Measurements from ENCODE around the gene HOXD9.

The HOXD9 gene

DNA sequence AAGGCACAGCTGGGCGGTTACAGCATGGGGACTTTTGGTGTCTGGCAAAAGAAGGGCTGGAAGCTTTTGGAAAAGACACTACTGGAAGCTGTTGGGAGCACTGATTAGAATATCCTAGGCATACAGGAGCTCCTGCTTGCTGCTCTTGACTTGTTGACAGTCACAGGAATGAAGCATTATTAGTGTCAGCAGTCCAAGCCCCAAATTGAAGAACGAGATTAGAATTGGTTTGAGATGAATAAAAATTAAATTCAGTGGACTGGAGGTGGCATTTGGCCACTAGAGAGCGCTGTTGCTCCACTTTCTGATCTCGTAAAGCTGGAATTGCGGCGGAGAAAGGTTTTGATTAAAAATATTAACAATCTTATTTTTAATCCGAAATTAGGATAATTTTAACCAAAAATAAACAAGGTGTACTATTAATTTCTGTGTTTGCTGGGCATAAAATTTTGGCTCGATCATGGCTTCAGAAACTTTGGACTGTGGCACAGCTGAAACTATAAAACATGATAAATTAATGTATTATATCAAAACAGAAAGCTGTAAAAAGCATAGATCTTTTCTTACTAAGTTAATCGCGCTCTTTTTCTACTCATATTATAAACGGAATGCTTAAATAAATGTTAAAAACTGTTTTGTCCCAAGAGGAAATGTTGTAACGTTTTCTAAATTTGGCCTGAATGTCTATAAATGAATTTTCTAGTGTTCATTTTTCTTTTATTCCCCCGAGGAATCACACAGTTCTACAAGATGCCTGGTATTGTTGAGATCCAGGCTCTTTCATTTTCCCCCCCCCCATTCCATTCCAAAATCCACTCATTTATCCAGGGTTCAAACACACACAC lies 4.6 kb downstream of the HOXD9 start:
- DNase-seq = peak; percentile 58

DNA sequence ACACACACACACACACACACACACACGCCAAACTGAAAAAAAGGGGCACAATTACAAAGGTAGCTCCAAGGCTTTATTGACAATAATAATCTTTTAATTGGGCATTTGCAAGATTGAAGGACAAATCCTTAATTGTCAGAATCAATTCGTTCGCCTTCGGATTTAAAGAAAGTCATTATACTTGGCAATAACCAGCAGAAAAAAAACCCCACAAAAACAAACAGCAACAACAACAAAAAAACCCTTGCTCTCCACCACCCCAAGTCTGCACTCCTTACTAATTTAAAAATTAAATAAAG lies 5.2 kb downstream of the HOXD9 start:
- DNase-seq = no peak

DNA sequence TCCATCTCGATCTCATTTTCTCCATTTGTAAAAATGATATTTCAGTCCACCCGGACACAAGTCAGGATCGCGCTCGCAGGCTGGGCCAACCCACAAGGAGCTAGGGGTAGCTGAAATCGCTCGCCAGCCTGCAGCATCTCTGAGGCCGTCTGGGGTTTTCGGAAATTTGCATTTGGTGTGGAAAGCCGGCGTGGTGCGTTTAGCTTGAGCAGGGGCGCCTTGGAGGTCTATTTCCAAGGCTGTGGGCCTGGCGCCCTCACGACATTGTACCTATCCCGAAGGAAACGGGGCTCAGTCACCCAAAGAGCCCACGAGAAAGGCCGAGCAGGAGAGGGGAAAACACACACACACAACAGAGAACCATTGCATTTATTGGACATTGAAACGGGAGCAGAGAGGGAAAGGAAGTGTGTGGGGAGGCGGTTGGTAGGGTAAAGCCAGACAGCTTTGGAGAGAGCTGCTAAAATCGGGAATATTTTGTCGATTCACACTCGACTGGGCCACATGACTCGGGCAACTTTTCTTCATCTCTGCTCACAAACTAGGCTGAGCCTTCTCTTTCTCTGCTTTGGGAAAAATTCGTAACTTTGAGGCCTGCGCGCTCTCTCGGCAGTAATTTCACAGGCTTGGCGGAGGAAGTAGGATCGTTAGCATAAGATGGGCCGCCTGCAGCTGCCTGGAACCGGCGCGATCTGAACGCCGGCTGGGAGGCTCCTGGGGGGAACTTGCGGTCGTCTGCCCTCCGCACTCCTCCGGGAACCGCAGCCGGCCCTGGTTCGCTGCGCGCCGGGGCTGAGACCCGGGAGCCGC lies 5.9 kb downstream of the HOXD9 start:
- DNase-seq = no peak

DNA sequence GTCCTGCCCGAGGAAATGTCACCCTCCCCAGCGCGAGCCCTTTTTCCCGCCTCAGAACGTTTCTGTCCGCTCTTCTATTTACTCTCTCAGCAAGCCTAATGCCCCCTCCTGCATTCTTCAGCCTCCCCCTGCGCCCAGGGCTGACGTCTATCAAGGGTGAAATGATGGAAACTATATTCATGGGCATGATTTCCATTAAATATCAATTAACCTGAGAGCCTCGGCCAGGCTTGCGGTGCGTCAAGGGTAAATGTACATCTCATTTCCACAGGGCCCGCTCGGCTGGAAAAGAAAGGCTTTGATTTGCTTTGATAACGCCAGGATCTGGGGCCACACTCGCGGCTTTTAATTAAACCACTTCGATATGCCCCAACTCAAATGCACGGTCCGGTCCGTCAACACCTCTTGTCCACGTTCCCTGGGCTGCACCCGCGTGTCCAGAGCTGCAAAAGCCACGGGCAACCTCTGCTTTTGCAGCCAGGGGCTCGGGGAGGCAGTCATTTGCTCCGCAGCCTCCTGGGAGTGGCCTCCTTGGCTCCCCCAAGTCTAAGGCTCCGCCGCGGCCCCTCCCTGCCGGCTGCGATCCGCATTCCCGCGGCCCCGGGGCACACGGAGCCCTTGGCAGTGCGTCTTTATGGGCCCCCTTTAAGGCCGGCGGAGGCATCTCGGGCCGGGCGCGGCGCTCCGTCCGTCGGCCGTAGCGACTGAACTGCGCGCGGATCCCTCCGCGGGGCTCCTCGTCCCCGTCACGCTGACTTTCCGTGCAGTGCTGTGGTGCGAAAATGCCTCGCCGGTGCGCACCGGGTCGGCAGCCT lies 6.7 kb downstream of the HOXD9 start, which contains the start of gene HOXD8:
Gene HOXD8, plus strand, starts transcription at position 724 of the 815 bp plus-strand sequence. CDS start 662 bp downstream, outside the sequence.
- DNase-seq = peak; percentile 76

DNA sequence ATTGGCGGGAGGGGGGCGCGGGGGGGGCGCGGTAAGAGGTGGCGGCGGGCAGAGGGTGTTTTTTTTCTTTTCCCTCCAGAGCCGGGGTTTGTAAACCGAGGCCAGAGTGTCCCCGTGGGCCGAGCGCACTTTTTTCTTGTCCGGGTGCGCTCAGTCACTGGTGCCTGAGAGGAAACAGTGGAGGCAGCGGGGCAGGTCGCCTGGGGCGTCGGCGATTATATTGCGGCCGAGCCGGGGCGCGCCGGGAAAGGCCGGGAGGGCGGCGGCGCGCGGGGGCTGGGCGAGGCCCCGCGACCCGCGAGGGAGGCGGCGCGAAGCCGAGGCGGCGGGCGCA lies 7.3 kb downstream of the HOXD9 start:
- peak; percentile 65 for DNase-seq

DNA sequence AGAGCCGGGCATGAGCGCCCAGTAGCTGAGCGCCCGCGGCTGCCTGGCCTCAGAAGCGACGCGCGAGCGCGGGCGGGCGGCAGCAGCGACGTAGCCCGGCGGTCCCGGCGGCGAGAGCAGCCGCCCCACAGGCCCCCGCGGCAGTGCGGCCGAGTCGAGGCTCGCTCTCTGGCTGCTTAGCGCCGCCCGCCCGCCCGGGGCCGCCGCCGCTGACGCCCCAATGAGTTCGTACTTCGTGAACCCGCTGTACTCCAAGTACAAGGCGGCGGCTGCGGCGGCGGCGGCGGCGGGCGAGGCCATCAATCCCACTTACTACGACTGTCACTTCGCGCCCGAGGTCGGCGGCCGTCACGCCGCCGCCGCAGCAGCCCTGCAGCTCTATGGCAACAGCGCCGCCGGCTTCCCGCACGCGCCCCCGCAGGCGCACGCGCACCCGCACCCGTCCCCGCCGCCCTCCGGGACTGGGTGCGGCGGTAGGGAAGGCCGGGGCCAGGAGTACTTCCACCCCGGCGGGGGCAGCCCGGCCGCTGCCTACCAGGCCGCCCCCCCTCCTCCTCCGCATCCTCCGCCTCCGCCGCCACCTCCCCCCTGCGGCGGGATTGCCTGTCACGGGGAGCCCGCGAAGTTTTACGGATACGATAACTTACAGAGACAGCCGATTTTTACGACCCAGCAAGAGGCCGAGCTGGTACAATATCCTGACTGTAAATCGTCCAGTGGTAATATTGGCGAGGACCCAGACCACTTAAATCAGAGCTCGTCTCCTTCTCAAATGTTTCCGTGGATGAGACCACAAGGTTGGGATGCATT lies 7.8 kb downstream of the HOXD9 start:
- DNase-seq = peak; percentile 48

DNA sequence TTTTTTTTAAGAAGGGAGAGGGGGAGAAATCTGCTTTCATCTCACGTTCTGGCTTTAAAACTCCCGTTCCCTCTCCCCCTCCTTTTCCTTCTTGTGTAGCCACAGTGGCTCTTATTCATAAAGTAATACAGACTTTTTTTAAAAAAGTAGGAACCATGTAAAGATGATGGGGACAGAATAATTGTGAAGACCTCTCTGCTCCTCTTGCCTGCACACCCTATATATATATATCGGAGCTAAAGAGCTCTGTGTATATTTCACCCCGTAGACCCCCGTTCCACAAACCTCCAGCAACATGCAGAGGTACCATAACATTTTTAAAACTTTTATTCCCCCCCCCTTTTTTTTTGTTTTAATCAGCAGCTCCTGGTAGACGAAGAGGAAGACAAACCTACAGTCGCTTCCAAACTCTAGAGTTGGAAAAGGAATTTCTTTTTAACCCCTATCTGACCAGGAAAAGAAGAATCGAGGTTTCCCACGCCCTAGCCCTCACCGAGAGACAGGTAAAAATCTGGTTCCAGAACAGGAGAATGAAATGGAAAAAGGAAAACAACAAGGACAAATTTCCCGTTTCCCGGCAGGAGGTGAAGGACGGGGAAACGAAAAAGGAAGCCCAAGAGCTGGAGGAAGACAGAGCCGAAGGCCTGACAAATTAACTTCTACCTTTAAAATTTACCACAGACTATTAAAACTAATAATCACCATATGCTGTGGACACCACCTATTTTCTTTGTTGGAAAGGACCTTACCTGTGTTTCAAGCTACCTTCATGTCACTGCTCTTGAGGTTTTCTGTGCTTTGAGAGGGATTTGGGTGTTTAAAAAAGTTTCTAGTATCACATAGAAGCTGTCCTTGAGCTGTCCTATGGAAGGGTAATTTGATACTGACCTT lies 8.7 kb downstream of the HOXD9 start:
- DNase-seq = no peak

DNA sequence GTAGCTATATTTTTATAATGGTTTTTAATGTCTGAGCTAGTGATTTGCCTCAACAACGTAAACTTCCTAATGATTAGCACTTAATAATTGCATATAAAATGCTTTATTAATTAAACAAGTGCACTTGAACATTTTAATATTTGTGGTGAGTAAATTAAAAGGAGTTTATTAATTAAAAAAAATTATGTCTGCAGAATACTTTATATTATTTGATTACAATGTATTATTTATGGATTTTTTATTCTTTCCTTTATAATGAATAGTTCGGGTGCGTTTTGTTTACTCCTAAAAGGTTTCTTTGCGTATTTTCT lies 9.3 kb downstream of the HOXD9 start:
- DNase-seq = no peak

DNA sequence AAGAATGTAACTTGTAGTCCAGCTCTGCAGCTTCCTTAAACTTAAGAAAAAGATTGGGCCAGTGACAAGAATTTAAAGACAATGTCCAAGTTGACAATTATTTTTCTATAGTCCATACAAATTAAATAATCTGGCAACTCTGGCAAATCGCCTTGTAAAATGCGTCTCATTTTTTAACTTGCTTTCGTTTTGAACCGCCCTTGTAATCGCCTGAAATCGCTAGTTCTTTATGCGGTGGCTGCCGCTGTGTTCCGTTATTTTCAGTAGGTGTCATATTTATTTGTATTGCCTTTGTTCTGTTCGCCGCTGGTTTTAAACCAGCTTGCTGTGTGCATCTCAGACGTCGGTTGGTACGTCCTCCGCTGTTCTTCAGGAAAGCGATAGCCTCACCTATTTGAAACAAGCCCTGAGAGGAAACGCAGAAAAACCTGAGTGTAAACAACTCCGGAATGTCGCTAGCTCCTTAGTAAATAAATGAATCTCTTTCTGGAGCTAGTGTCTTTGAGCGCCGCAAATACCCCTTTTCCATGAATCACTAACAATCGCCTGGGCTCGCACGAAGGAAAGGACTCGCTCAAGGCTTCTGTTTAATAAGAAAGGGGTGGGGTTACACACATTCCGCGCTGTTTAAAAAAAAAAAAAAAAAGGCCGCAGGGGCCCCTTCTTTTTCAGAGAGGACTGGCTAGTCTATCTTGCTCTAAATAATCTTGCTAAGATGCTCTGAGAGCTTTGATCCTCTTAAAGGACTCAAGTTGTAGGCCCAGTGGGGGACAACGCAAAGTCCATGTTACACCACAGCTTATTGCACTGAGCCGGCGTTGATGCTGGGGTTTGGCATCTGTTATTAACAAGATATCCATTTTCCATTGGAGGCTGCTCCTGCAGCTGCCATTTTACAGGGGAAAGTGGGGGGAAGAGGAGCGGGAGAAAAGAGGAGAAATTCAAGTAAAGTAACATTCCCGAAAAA lies 10.0 kb downstream of the HOXD9 start:
- DNase-seq = no peak

DNA sequence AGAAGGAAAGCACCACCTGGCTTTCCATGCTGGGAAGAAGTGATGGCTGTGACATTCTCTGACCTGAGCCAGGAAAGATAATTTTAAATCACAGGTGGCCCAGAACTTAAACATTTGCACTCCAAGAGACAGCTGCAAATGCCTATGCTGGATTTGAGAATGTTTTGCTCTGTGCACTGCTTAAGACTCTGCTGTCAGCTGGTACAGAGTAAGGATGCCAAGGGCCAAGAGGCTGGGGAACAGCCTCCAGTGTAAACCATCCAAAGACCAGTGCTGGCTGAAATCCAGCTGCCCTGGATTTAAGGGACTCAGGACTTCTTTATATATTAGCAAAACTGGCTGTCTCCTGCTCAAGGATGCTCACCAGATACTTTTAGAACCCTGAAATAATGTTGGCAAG lies 10.9 kb downstream of the HOXD9 start:
- DNase-seq = no peak

DNA sequence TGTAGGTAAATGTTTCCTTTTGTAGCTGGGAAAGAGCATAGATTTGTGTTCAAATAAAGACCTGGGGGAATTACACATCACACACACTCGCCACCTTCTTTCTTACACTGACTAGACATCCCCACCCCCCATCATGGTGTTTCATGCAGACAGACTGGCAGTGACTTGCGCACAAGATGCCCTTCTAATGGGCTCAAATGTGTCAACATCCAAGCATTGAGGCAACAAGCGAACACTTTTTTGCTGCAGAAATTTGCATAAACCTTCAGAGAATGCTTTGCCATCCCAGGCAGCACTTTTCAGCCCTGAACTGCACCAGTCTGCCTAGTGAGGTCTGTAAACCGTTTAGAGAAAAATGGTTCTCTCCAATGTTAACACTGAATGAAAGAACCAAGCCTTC lies 11.5 kb downstream of the HOXD9 start:
- DNase-seq = no peak

DNA sequence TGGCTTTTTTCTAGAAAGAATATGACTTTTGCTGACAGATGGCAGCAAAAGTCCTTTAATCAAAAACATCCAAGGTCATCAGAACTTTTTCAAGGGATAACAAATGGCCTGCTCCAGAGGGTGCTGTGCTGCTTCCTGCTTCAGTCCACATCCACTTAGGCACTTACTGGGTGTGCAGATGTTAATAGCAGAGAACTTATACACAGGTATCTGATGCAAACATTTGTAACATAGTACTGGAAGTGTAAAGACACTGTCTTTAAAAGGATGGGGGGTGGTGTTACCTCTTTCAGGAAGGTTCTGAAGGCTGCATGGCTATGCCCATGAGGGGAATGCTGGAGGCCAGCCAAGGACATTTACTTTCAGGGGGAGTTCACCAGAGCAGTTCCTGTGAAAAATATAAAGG lies 12.5 kb downstream of the HOXD9 start:
- DNase-seq = no peak

DNA sequence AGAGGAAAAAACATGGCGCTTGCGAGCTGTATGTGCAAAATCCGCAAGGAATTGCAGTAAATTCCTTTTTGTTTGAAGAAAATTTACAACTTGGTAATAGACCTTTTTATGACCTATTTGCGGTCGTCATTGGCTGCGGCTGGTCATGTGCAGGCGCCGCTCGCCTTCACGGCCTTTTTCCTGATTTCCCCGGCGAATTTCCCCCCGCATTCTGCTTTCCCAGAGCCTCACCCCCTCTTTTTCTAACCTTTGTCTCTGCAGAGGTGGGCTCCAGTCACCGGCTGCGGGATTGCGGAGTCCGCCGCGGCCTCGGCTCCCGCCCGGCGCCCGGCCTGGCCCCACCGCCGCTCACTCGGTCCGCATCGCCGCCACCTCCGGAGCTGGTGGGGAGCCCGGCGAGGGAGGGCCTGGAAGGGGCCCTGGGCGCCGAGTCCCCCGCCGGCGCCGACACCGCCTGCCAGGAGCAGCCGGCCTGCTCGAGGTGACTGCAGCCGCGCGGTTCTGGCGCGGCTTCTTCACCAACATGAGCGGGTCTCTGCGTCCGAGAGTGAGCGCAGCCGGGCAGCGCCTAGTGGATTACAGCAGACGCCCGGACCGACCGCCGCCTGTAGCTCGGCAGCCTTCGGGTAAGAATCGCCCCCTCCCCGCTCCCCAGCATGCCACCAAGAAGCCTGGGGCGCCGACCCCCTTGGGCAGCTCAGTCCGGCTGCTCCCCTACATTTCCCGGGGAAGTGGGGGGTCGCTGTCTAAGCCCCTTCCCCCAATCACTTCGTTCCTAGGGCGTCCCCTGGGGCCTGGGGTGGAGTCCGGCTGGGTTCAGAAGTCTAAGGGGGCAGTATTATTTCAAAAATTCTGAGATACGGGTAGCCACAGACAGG lies 14.1 kb downstream of the HOXD9 start:
- no peak for DNase-seq

DNA sequence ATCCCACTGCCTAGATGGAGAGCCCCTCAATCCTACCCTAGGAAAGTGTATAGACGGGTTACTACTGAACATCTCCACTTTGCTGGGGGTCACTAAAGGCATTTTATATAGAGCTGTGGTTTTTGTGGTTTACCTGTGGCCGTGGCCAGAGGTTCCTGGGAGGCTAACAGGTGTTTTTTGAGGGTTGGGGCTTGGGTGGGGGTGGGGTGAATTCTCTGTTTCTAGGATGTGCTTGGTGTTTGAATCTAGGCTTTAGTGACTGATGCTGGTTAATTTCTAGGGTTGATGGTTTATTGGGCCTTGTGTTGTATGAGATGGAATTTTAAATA lies 14.7 kb downstream of the HOXD9 start:
- no peak for DNase-seq

DNA sequence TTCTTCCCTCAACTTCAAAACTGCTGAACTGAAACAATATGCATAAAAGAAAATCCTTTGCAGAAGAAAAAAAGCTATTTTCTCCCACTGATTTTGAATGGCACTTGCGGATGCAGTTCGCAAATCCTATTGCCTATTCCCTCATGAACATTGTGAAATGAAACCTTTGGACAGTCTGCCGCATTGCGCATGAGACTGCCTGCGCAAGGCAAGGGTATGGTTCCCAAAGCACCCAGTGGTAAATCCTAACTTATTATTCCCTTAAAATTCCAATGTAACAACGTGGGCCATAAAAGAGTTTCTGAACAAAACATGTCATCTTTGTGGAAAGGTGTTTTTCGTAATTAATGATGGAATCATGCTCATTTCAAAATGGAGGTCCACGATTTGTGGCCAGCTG lies 15.4 kb downstream of the HOXD9 start:
- DNase-seq = no peak

DNA sequence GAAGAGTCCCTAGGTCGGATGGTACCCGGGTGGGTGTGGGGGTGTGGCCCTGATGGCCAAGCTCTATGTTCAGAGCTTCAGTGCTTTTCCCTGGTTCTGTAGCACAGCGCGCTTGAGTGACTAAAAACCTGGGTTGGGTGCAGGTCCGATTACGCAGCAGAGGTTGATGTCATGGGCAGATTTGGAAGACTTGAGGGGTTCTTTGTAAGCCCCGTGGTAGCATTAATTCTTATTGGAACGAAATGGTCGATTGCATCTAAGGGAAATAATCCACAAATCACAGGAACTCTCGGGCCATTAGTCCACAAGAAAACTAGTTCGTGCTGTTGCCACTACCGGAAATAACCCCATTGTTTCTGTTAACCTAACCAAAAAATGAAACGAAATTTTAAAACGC lies 16.0 kb downstream of the HOXD9 start:
- DNase-seq = no peak

DNA sequence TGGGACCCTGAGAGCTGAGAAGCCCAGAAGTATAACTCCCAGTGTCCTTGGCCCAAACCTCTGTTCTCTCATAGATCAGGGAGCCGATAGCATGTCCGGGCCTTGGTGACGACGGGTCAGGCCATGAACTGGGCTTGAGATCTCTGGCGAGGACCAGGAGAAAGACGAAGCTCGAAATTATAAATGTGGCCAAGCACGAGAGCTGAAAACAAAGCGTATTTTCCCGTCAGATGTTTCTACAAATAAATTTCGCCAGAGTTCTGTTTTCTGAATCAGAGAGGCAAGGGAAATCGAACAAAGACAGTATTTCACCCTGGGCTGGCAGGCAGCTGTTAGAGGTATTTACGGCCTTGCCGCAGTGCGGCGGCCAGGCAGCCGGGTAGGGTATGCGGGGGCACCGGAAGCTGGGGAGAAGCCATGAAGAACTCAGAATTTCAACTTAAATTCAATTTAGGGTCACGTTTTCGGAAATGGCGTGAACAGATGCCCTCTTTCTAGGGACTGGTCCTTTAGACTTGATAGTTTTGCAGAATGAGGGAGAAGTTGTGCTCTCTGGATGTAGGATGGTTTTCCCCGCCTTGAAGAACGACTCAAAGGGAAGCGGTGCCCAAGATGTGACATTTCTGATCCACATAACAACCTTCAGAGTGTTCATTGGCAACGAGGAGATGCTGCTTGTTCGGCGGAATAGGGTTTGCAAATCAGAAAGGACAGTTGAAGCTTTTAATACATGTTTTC lies 16.6 kb downstream of the HOXD9 start:
- no peak for DNase-seq

DNA sequence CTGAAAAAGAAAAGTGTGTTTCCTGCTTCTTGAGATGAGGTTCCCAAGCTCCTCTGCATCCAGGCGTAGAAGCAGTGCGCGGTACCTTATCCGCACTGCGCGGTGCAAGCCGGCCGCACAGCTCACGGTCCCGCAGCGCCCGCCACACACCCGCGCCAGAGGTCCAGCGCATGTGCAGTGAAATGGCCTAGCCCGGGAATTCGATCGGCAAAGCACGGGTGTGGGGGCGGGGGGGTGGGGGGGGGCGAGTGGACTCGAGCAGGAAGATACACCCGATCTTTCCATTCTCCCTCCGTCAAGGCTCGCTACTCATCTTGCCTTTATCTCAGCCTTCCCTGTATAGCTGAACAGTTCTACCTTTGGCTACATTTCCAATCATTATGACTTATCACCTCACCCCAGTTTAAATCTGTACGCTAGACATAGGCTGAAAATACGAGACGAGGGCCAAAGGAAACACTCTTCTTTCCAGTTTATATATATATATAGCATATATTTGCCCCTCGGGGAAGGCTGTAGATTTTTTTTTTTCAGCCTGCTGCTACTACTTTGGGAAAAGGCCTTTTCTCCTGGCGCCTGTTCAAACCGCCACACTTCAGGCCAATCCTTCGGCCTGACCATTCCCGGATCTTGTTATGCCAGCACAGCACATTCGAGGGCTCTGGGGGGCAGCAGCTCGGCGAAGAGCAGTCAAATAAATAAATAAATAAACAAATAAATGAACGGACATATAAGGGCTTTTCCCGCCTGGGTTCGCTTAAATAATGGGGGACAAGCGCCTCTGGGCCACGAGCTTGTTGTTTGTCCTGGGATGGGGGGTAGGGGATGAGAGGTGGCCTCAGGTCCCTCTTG lies 17.4 kb downstream of the HOXD9 start:
- DNase-seq = no peak

Data from NCI-H1436 (cell line).